ENCODE results near the gene SAPCD1. TPM values are rescaled to one million over a fixed set of nuclear protein-coding genes. Genes with fewer than 3 reads are reported as not detected.
"Not testable (repeated sequence)": the region's sequence is repeated elsewhere in the genome, so short reads cannot be mapped to it uniquely, and the experiment has no call there.

Gene SAPCD1
- total RNA-seq, 2 experiments from 2014 or later, result 9.8 to 12.0 TPM

- POLR2A ChIA-PET, result no interaction called here
- Mint-ChIP-seq H3K36me3 (ENCODE audit: low read depth) (peaks cover 35% of the 10 kb centered on the region), H3K27ac (peak overlapping the region; percentile 72)
These were observed 29.1 kb downstream of the SAPCD1 start for GRCh38 chr6:31791324-31792089.

GRCh38 chr6:31792090-31792374 lies 29.6 kb downstream of the SAPCD1 start:
- Mint-ChIP-seq H3K27me3 (no peaks in the 10 kb centered on the region), H3K27ac (peak overlapping the region; percentile 46), H3K9me3 (no peaks in the 10 kb centered on the region), H3K36me3 (ENCODE audit: low read depth) (peaks cover 33% of the 10 kb centered on the region), H3K4me3 (no peak overlapping the region), H3K4me1 (peaks cover 46% of the 10 kb centered on the region)
- CTCF ChIA-PET, result interaction anchor here (0.9 to 3.3 kb wide), 7 partner anchors 10 to 245 kb away, joined by 3 to 21 read pairs (median 3); partner anchors contain the start of genes ATP6V1G2, LSM2 and MSH5
- POLR2A ChIA-PET, result no interaction called here
- no peak for DNase-seq

More at GRCh38 chr6:31791324-31792089, 29.1 kb downstream of the SAPCD1 start:
- Mint-ChIP-seq H3K9me3 (no peaks in the 10 kb centered on the region), H3K4me1 (peaks cover 41% of the 10 kb centered on the region), H3K4me3 (no peak overlapping the region), H3K27me3 (no peaks in the 10 kb centered on the region)
- peak; percentile 41 for DNase-seq
- CTCF ChIA-PET, result interaction anchor here (1.0 to 3.3 kb wide), 9 partner anchors 9 to 245 kb away, joined by 3 to 21 read pairs (median 3); partner anchors contain the start of genes ATP6V1G2, LSM2 and MSH5

GRCh38 chr6:31792761-31793171 lies 30.3 kb downstream of the SAPCD1 start:
- H3K4me3 Mint-ChIP-seq, result no peak overlapping the region
- no peak overlapping the region for H3K27ac Mint-ChIP-seq
- peaks cover 53% of the 10 kb centered on the region for H3K4me1 Mint-ChIP-seq
- ChIA-PET CTCF (interaction anchor here (0.9 to 3.3 kb wide), 2 partner anchors 15 to 54 kb away, joined by 3 to 21 read pairs; partner anchors contain the start of gene MSH5), POLR2A (no interaction called here)
- no peak for DNase-seq
- no peaks in the 10 kb centered on the region for H3K9me3 Mint-ChIP-seq
- no peaks in the 10 kb centered on the region for H3K27me3 Mint-ChIP-seq
- peaks cover 35% of the 10 kb centered on the region for H3K36me3 Mint-ChIP-seq (ENCODE audit: low read depth)

GRCh38 chr6:31793927-31794245 lies 31.4 kb downstream of the SAPCD1 start:
- peaks cover 62% of the 10 kb centered on the region for H3K4me1 Mint-ChIP-seq
- peak overlapping the region; percentile 94 for H3K4me3 Mint-ChIP-seq
- H3K9me3 Mint-ChIP-seq, DNase-seq, H3K27me3 Mint-ChIP-seq: not testable (repeated sequence)
- CTCF ChIA-PET, result interaction anchor here (2.6 kb wide), 1 partner anchor 14 kb away, joined by 13 read pairs; no protein-coding TSS in a partner anchor
- peak overlapping the region; percentile 98 for H3K27ac Mint-ChIP-seq
- peaks cover 34% of the 10 kb centered on the region for H3K36me3 Mint-ChIP-seq (ENCODE audit: low read depth)
- POLR2A ChIA-PET, result interaction anchor here (0.7 kb wide), 1 partner anchor 13 kb away, joined by 4 read pairs; the partner anchor contains the start of gene LSM2

- no peak for DNase-seq
- Mint-ChIP-seq H3K27me3 (no peaks in the 10 kb centered on the region), H3K4me1 (peaks cover 61% of the 10 kb centered on the region), H3K4me3 (peak overlapping the region; percentile 94), H3K9me3 (no peaks in the 10 kb centered on the region), H3K36me3 (ENCODE audit: low read depth) (peaks cover 33% of the 10 kb centered on the region), H3K27ac (peak overlapping the region; percentile 98)
- CTCF ChIA-PET, result interaction anchor here (0.7 to 2.6 kb wide), 4 partner anchors 12 to 25 kb away, joined by 4 to 13 read pairs (median 10); partner anchors contain the start of genes LSM2 and VWA7
- POLR2A ChIA-PET, result interaction anchor here (0.6 kb wide), 1 partner anchor 33 kb away, joined by 3 read pairs; the partner anchor contains the start of gene HSPA1B
These were observed 31.9 kb downstream of the SAPCD1 start for GRCh38 chr6:31794294-31794865.

- DNase-seq, result no peak
- H3K4me3 Mint-ChIP-seq, result peak overlapping the region; percentile 94
- H3K27me3 Mint-ChIP-seq, result no peaks in the 10 kb centered on the region
- CTCF ChIA-PET, result interaction anchor here (0.7 to 2.9 kb wide), 11 partner anchors 11 to 142 kb away, joined by 3 to 29 read pairs (median 7); partner anchors contain the start of genes BAG6, LSM2 and VWA7
- H3K27ac Mint-ChIP-seq, result peak overlapping the region; percentile 98
- H3K9me3 Mint-ChIP-seq, result no peaks in the 10 kb centered on the region
- H3K36me3 Mint-ChIP-seq (ENCODE audit: low read depth), result peaks cover 28% of the 10 kb centered on the region
- POLR2A ChIA-PET, result interaction anchor here (0.6 to 1.1 kb wide), 3 partner anchors 20 to 59 kb away, joined by 3 read pairs; partner anchors contain the start of genes CLIC1, HSPA1A, HSPA1B and HSPA1L
- peaks cover 59% of the 10 kb centered on the region for H3K4me1 Mint-ChIP-seq
These were observed 32.6 kb downstream of the SAPCD1 start for GRCh38 chr6:31794866-31795615.

- Mint-ChIP-seq H3K4me1 (peaks cover 56% of the 10 kb centered on the region), H3K9me3 (no peaks in the 10 kb centered on the region), H3K4me3 (peak within 1 kb of the TSS; percentile 94), H3K36me3 (ENCODE audit: low read depth) (peaks cover 24% of the 10 kb centered on the region), H3K27me3 (no peaks in the 10 kb centered on the region), H3K27ac (peak within 1 kb of the TSS; percentile 98)
- ChIA-PET CTCF (interaction anchor here (0.7 to 2.9 kb wide), 18 partner anchors 9 to 161 kb away, joined by 3 to 29 read pairs (median 5); partner anchors contain the start of genes BAG6, HSPA1A, HSPA1L and LSM2), POLR2A (interaction anchor here (0.7 to 1.1 kb wide), 3 partner anchors 20 to 1175 kb away, joined by 3 read pairs; partner anchors contain the start of genes CLIC1, HSPA1A and HSPA1L)
- peak; percentile 81 for DNase-seq
These were observed 33.3 kb downstream of the SAPCD1 start, which contains the start of gene VARS1 for GRCh38 chr6:31795616-31796298. VARS1 (minus strand) TSS chr6:31795752; CDS start chr6:31795217, 535 bp downstream.

GRCh38 chr6:31796993-31797385 lies 34.5 kb downstream of the SAPCD1 start:
- H3K36me3 Mint-ChIP-seq (ENCODE audit: low read depth), result peaks cover 20% of the 10 kb centered on the region
- peak overlapping the region; percentile 94 for H3K27ac Mint-ChIP-seq
- POLR2A ChIA-PET, result no interaction called here
- peak overlapping the region; percentile 37 for H3K4me3 Mint-ChIP-seq
- no peaks in the 10 kb centered on the region for H3K9me3 Mint-ChIP-seq
- CTCF ChIA-PET, result interaction anchor here (1.3 to 2.9 kb wide), 7 partner anchors 10 to 67 kb away, joined by 4 to 29 read pairs (median 7); partner anchors contain the start of gene LSM2
- peaks cover 50% of the 10 kb centered on the region for H3K4me1 Mint-ChIP-seq
- H3K27me3 Mint-ChIP-seq, result no peaks in the 10 kb centered on the region
- DNase-seq, result no peak

- no peaks in the 10 kb centered on the region for H3K27me3 Mint-ChIP-seq
- DNase-seq, result peak; percentile 64
- POLR2A ChIA-PET, result interaction anchor here (0.7 kb wide), 1 partner anchor 120 kb away, joined by 6 read pairs; no protein-coding TSS in a partner anchor
- peak overlapping the region; percentile 62 for H3K4me3 Mint-ChIP-seq
- peak overlapping the region; percentile 94 for H3K27ac Mint-ChIP-seq
- CTCF ChIA-PET, result interaction anchor here (0.6 to 2.9 kb wide), 3 partner anchors 10 to 53 kb away, joined by 3 to 29 read pairs (median 3); partner anchors contain the start of gene LSM2
- H3K36me3 Mint-ChIP-seq (ENCODE audit: low read depth), result peaks cover 25% of the 10 kb centered on the region
- peaks cover 46% of the 10 kb centered on the region for H3K4me1 Mint-ChIP-seq
- H3K9me3 Mint-ChIP-seq, result no peaks in the 10 kb centered on the region
These were observed 35.1 kb downstream of the SAPCD1 start for GRCh38 chr6:31797588-31797987.

- H3K27ac Mint-ChIP-seq, result no peak overlapping the region
- POLR2A ChIA-PET, result no interaction called here
- H3K36me3 Mint-ChIP-seq (ENCODE audit: low read depth), result peaks cover 26% of the 10 kb centered on the region
- H3K9me3 Mint-ChIP-seq, result no peaks in the 10 kb centered on the region
- H3K27me3 Mint-ChIP-seq, result no peaks in the 10 kb centered on the region
- H3K4me3 Mint-ChIP-seq, result no peak overlapping the region
- DNase-seq, result no peak
- peaks cover 40% of the 10 kb centered on the region for H3K4me1 Mint-ChIP-seq
- CTCF ChIA-PET, result interaction anchor here (1.0 kb wide), 2 partner anchors 12 to 13 kb away, joined by 3 read pairs; no protein-coding TSS in a partner anchor
These were observed 37.3 kb downstream of the SAPCD1 start for GRCh38 chr6:31799781-31800180.

- H3K9me3 Mint-ChIP-seq, DNase-seq, H3K4me3 Mint-ChIP-seq, H3K27me3 Mint-ChIP-seq, POLR2A ChIA-PET, H3K27ac Mint-ChIP-seq: not testable (repeated sequence)
- CTCF ChIA-PET, result interaction anchor here (1.0 to 1.5 kb wide), 3 partner anchors 10 to 17 kb away, joined by 3 to 4 read pairs (median 4); no protein-coding TSS in a partner anchor
- Mint-ChIP-seq H3K36me3 (ENCODE audit: low read depth) (peaks cover 24% of the 10 kb centered on the region), H3K4me1 (peaks cover 53% of the 10 kb centered on the region)
These were observed 38.8 kb downstream of the SAPCD1 start for GRCh38 chr6:31801031-31801927.
